Liver (tissue), 3 donors: ENCODE results near the gene DPEP3.

ENCODE experiments used
- EGR1 ChIP-seq, 2 donors: IDR thresholded peaks; 2 replicates each; pipeline ENCODE4 v1.6.1; 2016 to 2018; ENCODE audit warnings: antibody characterized with exemption in 2 of 2, low read depth in 2 of 2
- FOXA1 ChIP-seq: IDR thresholded peaks from 2 replicates; pipeline ENCODE4 v1.6.1; 2016; ENCODE audit warnings: antibody characterized with exemption
- FOXA2 ChIP-seq: IDR thresholded peaks from 2 replicates; pipeline ENCODE4 v1.6.1; 2016; ENCODE audit warnings: antibody characterized with exemption
- GABPA ChIP-seq, 2 donors: IDR thresholded peaks in 1 of 2; conservative IDR thresholded peaks in 1 of 2; 2 replicates each; pipeline ENCODE4 v1.6.1; 2016; ENCODE audit warnings: antibody characterized with exemption in 2 of 2, mild to moderate bottlenecking in 1 of 2, moderate library complexity in 1 of 2
- NR2F2 ChIP-seq: IDR thresholded peaks from 2 replicates; pipeline ENCODE4 v1.6.1; 2016; ENCODE audit warnings: antibody characterized with exemption
- RAD21 ChIP-seq, 2 donors: IDR thresholded peaks; 2 replicates each; pipeline ENCODE4 v1.6.1; 2016; ENCODE audit warnings: antibody characterized with exemption in 2 of 2, mild to moderate bottlenecking in 2 of 2
- SP1 ChIP-seq: IDR thresholded peaks from 2 replicates; pipeline ENCODE4 v1.6.1; 2018; ENCODE audit warnings: antibody characterized with exemption, mild to moderate bottlenecking
- TAF1 ChIP-seq: conservative IDR thresholded peaks from 2 replicates; pipeline ENCODE4 v1.6.1; 2016; ENCODE audit warnings: antibody characterized with exemption, mild to moderate bottlenecking
- YY1 ChIP-seq: IDR thresholded peaks from 2 replicates; pipeline ENCODE4 v1.6.1; 2016; ENCODE audit warnings: antibody characterized with exemption, mild to moderate bottlenecking
- TF ChIP-seq, protein P1 (sequence below): fragments of 150-350 bp; IDR thresholded peaks from 2 replicates; pipeline ENCODE4 v1.5.1; 2017; ENCODE audit warnings: improper control_type of control experiment, low read depth, low read length; ENCODE audit not compliant: missing input control
- TF ChIP-seq, protein P2 (sequence below): IDR thresholded peaks from 2 replicates; pipeline ENCODE4 v1.6.1; 2016; ENCODE audit warnings: antibody characterized with exemption
- TF ChIP-seq, protein P3 (sequence below): IDR thresholded peaks from 2 replicates; pipeline ENCODE4 v1.6.1; 2016; ENCODE audit warnings: antibody characterized with exemption
- TF ChIP-seq, protein P4 (sequence below): IDR thresholded peaks from 2 replicates; pipeline ENCODE4 v1.6.1; 2016; ENCODE audit warnings: antibody characterized with exemption, mild to moderate bottlenecking
- donor health status: healthy.
- donor health status: healthy.

DNA sequence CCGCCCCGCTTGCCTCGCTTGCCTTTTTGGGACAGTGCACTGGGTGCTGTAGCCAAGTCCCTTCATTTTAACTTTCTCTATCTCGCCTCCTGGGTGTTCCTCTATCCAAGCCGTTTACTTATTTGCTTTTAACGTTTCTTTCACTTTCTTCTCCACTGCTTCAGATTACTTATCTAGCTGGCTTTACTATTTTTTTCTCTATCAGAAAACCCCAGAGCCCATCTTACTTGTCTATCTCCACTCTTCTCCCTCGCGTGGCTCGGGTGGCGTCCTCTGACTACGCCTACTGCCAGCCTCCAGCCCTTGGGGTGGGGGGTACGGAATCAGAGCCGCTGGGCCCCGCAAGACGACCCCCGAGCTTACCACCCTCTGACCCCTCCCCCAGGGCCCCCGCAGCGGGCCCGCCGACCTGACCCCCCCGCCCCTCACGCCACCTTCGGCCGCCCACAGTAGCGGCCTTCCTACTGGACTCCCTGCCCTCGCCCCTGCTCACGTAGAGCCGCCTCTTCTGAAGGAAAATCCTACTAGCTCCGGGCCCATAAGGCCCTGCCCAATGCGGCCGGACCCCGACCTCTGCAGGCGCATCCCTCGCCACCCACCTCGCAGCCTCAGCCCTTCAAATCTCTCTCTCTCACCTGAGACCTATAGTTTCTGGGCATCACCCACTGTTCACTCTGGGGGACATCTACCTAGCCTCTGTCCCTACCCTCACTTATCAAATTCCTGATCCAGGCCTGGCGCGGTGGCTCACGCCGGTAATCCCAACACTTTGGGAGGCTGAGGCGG is 10.9 kb downstream of the DPEP3 start:
- TF ChIP-seq, protein P1, sequence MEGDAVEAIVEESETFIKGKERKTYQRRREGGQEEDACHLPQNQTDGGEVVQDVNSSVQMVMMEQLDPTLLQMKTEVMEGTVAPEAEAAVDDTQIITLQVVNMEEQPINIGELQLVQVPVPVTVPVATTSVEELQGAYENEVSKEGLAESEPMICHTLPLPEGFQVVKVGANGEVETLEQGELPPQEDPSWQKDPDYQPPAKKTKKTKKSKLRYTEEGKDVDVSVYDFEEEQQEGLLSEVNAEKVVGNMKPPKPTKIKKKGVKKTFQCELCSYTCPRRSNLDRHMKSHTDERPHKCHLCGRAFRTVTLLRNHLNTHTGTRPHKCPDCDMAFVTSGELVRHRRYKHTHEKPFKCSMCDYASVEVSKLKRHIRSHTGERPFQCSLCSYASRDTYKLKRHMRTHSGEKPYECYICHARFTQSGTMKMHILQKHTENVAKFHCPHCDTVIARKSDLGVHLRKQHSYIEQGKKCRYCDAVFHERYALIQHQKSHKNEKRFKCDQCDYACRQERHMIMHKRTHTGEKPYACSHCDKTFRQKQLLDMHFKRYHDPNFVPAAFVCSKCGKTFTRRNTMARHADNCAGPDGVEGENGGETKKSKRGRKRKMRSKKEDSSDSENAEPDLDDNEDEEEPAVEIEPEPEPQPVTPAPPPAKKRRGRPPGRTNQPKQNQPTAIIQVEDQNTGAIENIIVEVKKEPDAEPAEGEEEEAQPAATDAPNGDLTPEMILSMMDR, result no peak
- no peak for TF ChIP-seq FOXA2
- no peak for TF ChIP-seq SP1
- TF ChIP-seq GABPA (IDR thresholded peaks at IDR 0.05 in 1 of 2, conservative IDR thresholded peaks at IDR 0.05 in 1 of 2), result no peak
- TF ChIP-seq RAD21 (IDR thresholded peaks at IDR 0.05), result no peak
- no peak for TF ChIP-seq EGR1 (IDR thresholded peaks at IDR 0.05; ENCODE audit: low read depth in 2 of 2)
- TF ChIP-seq, protein P2, sequence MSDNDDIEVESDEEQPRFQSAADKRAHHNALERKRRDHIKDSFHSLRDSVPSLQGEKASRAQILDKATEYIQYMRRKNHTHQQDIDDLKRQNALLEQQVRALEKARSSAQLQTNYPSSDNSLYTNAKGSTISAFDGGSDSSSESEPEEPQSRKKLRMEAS, result no peak
- TF ChIP-seq, protein P3, sequence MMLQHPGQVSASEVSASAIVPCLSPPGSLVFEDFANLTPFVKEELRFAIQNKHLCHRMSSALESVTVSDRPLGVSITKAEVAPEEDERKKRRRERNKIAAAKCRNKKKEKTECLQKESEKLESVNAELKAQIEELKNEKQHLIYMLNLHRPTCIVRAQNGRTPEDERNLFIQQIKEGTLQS, result no peak
- TF ChIP-seq FOXA1, result no peak
- TF ChIP-seq, protein P4, sequence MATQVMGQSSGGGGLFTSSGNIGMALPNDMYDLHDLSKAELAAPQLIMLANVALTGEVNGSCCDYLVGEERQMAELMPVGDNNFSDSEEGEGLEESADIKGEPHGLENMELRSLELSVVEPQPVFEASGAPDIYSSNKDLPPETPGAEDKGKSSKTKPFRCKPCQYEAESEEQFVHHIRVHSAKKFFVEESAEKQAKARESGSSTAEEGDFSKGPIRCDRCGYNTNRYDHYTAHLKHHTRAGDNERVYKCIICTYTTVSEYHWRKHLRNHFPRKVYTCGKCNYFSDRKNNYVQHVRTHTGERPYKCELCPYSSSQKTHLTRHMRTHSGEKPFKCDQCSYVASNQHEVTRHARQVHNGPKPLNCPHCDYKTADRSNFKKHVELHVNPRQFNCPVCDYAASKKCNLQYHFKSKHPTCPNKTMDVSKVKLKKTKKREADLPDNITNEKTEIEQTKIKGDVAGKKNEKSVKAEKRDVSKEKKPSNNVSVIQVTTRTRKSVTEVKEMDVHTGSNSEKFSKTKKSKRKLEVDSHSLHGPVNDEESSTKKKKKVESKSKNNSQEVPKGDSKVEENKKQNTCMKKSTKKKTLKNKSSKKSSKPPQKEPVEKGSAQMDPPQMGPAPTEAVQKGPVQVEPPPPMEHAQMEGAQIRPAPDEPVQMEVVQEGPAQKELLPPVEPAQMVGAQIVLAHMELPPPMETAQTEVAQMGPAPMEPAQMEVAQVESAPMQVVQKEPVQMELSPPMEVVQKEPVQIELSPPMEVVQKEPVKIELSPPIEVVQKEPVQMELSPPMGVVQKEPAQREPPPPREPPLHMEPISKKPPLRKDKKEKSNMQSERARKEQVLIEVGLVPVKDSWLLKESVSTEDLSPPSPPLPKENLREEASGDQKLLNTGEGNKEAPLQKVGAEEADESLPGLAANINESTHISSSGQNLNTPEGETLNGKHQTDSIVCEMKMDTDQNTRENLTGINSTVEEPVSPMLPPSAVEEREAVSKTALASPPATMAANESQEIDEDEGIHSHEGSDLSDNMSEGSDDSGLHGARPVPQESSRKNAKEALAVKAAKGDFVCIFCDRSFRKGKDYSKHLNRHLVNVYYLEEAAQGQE, result no peak
- TF ChIP-seq NR2F2, result no peak
- TF ChIP-seq YY1, result no peak
- TF ChIP-seq TAF1, result no peak
